Measurements from ENCODE around the gene DAAM1.

DNA sequence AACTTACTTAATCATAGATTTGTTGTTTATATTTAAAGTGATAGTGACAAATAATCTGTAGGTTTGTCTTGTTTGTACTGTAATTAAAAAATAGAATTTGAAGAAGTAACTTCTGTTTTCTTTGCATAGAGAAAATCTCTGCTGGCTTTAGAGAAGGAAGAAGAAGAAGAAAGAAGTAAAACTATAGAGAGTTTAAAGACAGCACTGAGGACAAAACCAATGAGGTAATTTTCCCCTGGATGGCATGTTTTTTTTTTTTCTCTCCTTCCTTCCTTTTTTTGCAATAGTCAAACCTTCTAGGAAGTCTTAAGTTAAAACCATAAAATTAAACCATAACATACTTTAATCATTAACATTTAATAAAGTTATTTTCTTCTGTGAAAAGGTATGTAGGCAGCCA is 131.9 kb downstream of the DAAM1 start:
- TF ChIP-seq ARNTL (CRISPR knock-in tag; IDR thresholded peaks at IDR 0.05; ENCODE audit: borderline replicate concordance, low read depth): no peak
- no peak for TF ChIP-seq TCF4 (CRISPR knock-in tag; IDR thresholded peaks at IDR 0.05; ENCODE audit: borderline replicate concordance)
- no peak for TF ChIP-seq ZNF70 (CRISPR knock-in tag; IDR thresholded peaks at IDR 0.05)

All from SK-N-SH treated with all-trans-retinoic acid at 6 μM for 48 hours (cell line).